Astrocyte (in vitro differentiated cells and primary cell): ENCODE results near the gene SRMS.

Experiments used
- EZH2 ChIP-seq: IDR thresholded peaks from 2 replicates; pipeline ENCODE4 v1.6.1; 2012; ENCODE audit warnings: mild to moderate bottlenecking, low read length, inconsistent platforms; ENCODE audit not compliant: insufficient read depth
- TF ChIP-seq, protein P1 (sequence below): IDR thresholded peaks from 2 replicates; pipeline ENCODE4 v1.5.1; 2011; ENCODE audit warnings: low read depth, mild to moderate bottlenecking, inconsistent platforms, low read length, moderate library complexity; ENCODE audit not compliant: insufficient read depth

GRCh38 chr20:63568986-63569949 is 21.7 kb upstream of the SRMS start:
- TF ChIP-seq, protein P1, sequence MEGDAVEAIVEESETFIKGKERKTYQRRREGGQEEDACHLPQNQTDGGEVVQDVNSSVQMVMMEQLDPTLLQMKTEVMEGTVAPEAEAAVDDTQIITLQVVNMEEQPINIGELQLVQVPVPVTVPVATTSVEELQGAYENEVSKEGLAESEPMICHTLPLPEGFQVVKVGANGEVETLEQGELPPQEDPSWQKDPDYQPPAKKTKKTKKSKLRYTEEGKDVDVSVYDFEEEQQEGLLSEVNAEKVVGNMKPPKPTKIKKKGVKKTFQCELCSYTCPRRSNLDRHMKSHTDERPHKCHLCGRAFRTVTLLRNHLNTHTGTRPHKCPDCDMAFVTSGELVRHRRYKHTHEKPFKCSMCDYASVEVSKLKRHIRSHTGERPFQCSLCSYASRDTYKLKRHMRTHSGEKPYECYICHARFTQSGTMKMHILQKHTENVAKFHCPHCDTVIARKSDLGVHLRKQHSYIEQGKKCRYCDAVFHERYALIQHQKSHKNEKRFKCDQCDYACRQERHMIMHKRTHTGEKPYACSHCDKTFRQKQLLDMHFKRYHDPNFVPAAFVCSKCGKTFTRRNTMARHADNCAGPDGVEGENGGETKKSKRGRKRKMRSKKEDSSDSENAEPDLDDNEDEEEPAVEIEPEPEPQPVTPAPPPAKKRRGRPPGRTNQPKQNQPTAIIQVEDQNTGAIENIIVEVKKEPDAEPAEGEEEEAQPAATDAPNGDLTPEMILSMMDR, result no peak
- no peak for TF ChIP-seq EZH2
